GM18909 (cell line): ENCODE data around the gene RHOV.

Source experiments
- ATAC-seq: cut with Tn5 transposase; IDR thresholded peaks from one replicate; pipeline ENCODE4 v1.9.1; 2021; ENCODE audit warnings: mild to moderate bottlenecking; ENCODE audit not compliant: unreplicated experiment, poor library complexity

RHOV gene

GRCh38 chr15:40850576-40851112 lies 23.4 kb downstream of the RHOV start:
- no peak for ATAC-seq

GRCh38 chr15:40847223-40847961 lies 26.6 kb downstream of the RHOV start:
- ATAC-seq = peak; percentile 58

DNA sequence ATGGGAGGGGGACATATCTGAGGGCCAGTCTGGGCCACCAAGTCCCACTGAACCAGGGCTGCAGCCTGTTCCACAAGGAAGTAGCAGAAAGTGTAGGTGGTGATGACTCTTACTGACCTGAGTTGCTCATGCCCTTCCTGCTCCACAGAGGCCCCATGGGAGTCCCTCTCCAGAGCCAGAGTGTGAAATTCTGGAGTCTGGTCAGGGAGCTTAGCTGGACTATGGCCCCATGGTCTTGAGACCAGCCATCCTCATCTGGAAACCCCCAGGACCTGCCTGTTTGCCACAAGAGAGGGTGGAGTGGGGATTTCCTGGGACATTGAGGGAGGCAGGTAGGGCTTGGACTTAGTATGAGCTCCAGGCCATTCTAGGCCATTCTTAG lies 27.2 kb downstream of the RHOV start:
- peak; percentile 15 for ATAC-seq

DNA sequence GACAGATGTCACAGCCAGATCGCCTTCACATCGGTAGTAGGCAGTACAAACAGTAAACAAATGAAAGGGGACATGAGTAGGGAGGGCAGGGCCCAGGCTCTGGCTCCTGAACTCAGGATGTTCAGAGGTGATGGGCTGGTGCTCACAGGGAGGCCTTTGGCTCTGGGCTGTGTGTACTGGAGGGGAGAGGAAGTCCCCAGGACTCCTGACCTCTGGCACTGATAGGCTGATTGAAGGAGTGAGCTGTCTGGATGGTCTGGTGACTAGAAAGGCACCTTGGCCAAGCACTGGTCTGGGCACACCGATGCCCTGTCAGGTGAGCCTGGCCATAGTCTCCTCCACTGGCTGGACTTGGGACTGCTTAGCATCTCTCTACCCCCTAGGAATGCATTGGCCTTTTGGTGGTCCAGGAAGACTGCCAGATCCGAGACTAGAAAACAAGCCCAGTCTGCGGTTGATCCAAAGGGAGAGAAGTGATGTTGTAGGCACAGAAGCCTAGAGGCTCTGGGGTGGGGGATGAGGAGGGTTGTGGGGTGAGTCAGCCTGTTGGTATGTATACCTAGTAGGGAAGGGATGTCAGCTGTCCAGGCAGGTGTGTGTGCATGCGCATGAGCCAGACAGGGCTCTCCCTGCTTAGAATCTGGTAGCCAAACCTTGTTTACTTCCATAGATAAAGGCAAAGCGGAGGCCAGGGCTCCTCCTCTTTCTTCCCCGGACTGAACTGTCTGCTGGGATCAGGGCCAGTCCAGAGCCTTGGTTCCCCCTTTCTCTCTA lies 28.3 kb downstream of the RHOV start:
- ATAC-seq = no peak

DNA sequence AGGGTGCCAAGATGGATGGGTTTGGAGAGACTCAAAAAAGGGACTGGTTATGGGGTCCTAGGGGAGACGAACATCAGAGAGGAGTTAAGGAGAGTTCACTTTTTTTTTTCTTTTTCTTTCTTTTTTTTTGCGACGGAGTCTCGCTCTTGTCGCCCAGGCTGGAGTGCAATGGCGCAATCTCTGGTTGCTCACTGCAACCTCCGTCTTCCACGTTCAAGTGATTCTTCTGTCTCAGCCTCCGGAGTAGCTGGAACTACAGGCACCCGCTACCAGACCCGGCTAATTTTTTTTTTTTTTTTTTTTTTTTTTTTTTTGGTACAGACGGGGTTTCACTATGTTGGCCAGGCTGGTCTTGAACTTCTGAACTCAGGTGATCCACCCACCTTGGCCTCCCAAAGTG lies 29.0 kb downstream of the RHOV start:
- no peak for ATAC-seq

DNA sequence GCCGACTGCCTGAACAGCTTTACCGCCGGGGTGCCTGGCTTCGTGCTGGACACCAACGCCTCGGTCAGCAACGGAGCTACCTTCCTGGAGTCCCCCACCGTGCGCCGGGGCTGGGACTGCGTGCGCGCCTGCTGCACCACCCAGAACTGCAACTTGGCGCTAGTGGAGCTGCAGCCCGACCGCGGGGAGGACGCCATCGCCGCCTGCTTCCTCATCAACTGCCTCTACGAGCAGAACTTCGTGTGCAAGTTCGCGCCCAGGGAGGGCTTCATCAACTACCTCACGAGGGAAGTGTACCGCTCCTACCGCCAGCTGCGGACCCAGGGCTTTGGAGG lies 29.4 kb downstream of the RHOV start:
- no peak for ATAC-seq

DNA sequence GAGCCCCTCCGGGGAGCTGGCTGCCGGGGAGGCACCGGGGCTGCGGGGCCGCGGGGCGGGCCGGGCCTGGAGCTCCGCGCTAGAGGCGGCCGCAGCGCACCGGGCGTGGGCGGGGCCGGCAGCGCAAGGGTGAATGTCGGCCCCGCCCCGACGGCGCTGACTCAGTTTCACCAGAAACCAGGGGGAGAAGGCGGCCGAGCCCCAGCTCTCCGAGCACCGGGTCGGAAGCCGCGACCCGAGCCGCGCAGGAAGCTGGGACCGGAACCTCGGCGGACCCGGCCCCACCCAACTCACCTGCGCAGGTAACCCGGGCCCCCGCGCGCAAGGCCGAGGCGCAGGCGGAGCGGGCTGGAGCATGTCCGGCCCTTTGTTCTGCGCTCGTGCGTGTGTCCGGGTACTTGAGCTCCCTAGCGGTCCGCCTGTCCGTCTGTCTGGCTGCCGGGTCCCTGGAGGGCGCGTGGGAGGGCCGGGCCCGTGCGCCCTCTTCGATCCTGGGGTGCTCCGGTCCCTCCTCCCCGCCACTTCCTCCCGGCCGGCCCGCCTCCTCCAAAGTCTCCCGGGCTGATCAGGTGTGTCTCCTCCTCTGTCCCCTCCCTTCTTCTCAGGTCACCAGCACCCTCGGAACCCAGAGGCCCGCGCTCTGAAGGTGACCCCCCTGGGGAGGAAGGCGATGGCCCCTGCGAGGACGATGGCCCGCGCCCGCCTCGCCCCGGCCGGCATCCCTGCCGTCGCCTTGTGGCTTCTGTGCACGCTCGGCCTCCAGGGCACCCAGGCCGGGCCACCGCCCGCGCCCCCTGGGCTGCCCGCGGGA lies 29.9 kb downstream of the RHOV start, which contains the start of gene SPINT1:
Gene SPINT1 (plus strand): TSS at position 164 of the 811 bp plus-strand sequence. CDS start 507 bp downstream, at position 671.
- no peak for ATAC-seq

GRCh38 chr15:40843261-40843884 lies 30.7 kb downstream of the RHOV start:
- no peak for ATAC-seq

GRCh38 chr15:40841741-40842140 lies 32.3 kb downstream of the RHOV start:
- no peak for ATAC-seq

GRCh38 chr15:40838756-40839155 lies 35.3 kb downstream of the RHOV start:
- no peak for ATAC-seq

DNA sequence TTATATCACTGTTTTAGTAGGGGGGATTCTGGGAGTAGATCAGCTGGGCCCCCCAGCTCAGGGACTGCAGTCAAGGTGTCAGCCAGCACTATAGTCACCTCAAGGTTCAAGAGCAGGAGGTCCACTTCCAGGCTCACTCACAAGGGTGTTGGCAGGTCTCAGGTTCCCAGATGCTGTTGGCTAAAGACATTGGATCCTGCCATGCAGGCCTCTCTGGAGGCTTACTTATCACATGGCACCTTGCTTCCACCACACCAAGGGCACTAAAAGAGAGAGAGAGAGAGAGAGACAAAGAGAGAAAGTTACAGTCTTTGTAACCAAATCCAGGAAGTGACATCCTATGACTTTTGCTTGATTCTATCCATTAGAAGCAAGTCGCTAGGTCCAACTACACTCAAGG lies 38.0 kb downstream of the RHOV start:
- no peak for ATAC-seq

DNA sequence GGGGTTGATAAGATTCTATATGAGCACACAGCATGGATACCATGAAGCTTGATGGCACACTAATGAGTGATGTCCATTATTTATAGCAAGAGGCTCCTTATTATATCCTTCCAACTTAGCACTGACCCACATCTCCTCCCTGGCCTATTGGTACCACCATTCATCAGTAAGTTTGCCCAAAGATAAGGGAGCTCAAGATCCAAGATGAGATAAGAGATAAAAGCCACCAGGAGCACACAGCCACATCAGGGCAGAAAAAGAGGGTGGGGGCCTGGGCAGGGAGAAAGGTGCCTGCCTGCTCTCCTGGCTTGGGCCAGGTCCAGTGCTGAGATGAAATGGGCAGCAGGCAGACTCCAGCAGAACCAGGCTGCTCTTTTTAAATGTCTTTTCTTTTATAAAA lies 41.1 kb downstream of the RHOV start:
- no peak for ATAC-seq

- ATAC-seq = no peak
These were observed 42.2 kb downstream of the RHOV start for GRCh38 chr15:40831861-40832260.

DNA sequence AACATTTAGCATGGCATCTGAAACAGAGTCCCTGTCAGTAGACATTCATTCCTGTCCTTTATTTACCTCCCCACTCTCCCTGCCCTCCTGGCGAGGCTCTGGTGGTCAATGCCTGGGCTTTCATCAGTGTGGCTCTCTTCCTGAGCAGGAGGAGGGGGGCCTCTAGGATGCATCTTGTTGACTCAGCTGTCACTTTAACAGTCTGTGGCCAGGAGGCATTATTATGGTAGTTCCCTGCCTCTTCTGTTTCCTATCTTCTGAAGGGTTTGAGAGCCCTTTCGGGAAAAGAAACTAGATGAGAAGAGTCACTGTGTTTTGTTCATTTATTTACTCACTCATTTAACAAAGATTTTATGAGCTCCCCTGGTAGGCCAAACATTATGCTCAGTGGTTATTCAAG lies 43.1 kb downstream of the RHOV start:
- no peak for ATAC-seq

DNA sequence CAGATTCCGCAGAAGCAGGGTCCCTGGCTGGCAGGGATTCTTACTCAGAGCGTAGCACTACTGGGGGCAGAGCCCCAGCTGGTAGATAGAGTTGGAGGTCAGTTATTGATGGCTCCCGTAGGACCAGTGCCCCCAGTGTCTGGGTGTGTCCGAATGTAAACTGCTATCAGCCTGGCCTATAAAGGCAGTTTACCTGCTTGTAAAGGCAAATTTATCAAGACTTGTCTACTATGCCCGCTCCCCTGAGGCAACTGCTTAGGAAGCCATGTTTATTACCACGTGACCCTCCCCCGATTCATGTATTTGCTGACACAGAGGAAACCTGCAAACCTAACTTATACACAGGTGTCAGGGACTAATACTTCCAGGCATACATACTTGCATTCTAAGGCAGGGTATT lies 44.9 kb downstream of the RHOV start:
- no peak for ATAC-seq

- no peak for ATAC-seq
These were observed 45.5 kb downstream of the RHOV start, which contains the start of gene PPP1R14D for GRCh38 chr15:40828447-40829036. Gene PPP1R14D, minus strand, starts transcription at chr15:40828708. Its CDS starts 67 bp downstream, at chr15:40828641.

DNA sequence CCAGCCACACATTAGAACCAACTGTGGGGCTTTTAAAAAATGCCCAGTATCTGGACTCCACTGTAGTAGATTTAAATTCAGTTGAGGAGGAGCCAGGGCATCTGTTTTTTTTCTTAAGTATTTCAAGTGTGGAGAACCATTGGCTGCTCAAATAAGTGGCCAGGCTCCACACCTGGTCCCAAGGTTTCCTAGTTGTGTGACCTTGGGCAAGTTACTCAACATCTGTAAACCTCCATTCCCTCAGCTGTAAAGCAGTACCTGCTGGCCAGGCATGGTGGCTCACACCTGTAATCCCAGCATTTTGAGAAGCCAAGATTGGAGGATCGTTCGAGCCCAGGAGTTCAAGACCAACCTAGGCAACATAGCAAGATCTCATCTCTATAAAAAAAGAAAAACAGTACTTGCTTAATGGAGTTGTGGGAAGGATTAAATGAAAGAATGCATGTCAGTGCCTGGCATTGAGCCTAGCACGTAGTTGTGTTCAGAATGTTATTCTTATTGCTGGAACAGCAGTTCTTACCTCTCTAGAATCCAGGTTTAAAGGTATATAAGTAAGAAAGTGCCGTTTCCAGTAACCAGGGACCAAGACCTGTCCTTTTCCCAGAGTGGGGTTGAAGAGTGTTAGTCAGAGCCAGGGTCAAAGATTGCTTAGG lies 47.5 kb downstream of the RHOV start:
- ATAC-seq = no peak

GRCh38 chr15:40825661-40826422 lies 48.2 kb downstream of the RHOV start:
- ATAC-seq = no peak
